Jurkat, Clone E6-1 (cell line): ENCODE measurements around the gene MRPL42.
"Not testable (repeated sequence)": the region's sequence is repeated elsewhere in the genome, so short reads cannot be mapped to it uniquely, and the experiment has no call there.

Experiments used
- DNase-seq: peaks from one replicate; pipeline ENCODE4 v3.0.0-alpha.2; 2011; ENCODE audit warnings: low read depth, low spot score
- H3K4me3 ChIP-seq: 2 replicates; pipeline ENCODE4 v1.5.1; 2011; ENCODE audit warnings: mild to moderate bottlenecking, low read length, control low read depth, moderate library complexity

The MRPL42 gene

DNA sequence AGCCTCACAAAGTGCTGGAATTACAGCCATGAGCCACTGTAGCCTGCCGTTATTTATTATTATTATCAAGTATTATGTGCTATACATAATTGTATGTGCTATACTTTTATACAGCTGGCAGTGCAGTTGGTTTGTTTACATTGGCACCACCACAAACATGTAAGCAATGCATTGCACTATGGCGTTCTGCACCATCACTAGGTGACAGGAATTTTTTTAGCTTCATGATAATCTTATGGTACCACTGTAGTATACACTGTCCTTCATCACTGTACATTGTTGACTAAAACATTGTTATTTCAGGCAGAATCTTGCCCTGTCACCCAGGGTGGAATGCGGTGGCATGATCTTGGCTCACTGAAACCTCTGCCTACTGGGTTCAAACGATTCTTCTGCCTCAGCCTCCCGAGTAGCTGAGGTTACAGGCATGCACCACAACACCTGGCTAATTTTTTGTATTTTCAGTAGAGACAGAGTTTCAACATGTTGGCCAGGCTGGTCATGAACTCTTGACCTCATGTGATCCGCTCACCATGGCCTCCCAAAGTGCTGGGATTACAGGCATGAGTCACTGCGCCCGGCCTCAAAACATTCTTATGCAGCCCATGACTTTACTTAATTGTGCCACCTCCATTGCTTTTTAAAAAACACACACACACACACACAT is 17.1 kb downstream of the MRPL42 start:
- no peak overlapping the region for H3K4me3 ChIP-seq
- no peak for DNase-seq

DNA sequence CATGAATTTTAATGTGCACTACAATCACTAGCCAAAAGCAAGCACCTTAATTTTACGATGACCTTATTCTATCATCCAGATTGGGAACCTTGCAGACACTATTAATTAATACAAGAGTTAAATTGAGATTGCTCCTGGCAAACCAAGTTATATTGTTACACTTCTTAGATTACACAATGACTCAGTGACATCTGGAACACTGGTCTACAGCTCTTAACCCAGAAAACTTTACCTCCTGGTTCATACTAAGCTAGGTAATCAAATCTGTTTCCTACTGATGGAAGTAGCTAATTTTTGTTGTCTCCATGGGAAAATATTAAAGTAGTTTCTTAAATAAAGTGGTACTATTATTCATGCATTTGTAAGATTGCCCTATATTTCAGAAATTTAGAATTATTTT is 25.5 kb downstream of the MRPL42 start:
- not testable (repeated sequence) for DNase-seq, H3K4me3 ChIP-seq

GRCh38 chr12:93494096-93494495 is 26.8 kb downstream of the MRPL42 start:
- H3K4me3 ChIP-seq, result no peak overlapping the region
- no peak for DNase-seq

DNA sequence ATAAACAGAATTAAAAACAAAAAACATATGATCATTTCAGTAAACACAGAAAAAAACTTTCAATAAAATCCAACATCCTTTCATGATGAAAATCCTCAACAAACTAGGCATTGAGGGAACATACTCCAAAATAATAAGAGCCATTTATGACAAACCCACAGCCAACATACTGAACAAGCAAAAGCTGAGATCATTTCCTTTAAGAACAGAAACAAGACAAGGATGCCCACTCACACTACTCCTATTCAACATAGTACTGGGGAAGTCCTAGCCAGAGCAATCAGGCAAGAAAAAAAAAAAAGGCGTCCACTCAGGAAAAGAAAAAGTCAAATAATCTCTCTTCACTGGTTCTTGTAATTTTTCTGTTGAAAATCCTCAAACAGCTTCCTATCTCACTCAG is 30.1 kb downstream of the MRPL42 start:
- no peak for DNase-seq
- no peak overlapping the region for H3K4me3 ChIP-seq

GRCh38 chr12:93498813-93499212 is 31.5 kb downstream of the MRPL42 start:
- not testable (repeated sequence) for H3K4me3 ChIP-seq, DNase-seq

GRCh38 chr12:93500201-93500600 is 32.9 kb downstream of the MRPL42 start:
- no peak for DNase-seq
- H3K4me3 ChIP-seq, result no peak overlapping the region

DNA sequence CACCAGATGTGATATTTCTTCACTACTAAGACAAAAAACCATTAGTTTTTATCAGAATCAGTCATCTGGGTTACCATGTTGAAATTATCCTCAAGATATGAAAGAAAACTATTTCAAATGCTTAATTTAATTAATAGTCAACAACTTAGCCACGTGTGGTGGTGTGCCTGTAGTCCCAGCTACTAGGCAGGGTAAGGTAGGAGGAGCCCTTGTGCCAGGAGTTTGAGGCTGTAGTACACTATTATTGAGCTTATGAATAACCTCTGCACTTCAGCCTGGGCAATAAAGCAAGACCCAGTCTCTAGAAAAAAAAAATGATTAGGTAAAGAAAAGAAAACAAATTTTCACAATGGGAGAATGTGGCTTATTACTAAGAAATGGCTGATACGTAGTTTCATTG is 33.4 kb downstream of the MRPL42 start:
- H3K4me3 ChIP-seq, result no peak overlapping the region
- no peak for DNase-seq

GRCh38 chr12:93502802-93503623 is 35.7 kb downstream of the MRPL42 start:
- H3K4me3 ChIP-seq, result no peak overlapping the region
- DNase-seq, result peak; percentile 33

GRCh38 chr12:93507165-93507564 is 39.9 kb downstream of the MRPL42 start:
- no peak for DNase-seq
- no peak overlapping the region for H3K4me3 ChIP-seq

GRCh38 chr12:93509506-93509905 is 42.2 kb downstream of the MRPL42 start:
- no peak for DNase-seq
- H3K4me3 ChIP-seq, result no peak overlapping the region

GRCh38 chr12:93514853-93515252 is 47.5 kb downstream of the MRPL42 start:
- no peak for DNase-seq
- H3K4me3 ChIP-seq, result no peak overlapping the region

DNA sequence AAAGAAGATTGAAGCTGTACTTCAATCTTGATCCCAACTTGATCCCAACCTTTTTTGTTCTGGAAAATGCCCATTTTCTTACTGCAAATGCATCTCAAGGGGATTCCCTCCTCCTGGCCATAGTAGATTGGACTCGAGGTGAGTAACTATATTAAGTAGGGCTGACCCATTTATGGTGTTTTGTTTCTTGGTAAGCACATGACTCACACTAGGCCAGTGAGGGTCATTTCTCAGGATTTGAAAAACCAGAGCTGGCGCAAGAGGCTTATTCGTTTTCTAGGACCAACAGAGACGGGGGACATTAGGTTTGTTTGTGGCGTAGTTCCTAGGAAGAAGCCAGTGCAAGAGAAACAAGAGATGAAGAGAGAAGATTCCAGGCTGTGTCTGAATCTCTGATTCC is 51.4 kb downstream of the MRPL42 start:
- DNase-seq, result no peak

GRCh38 chr12:93519859-93520258 is 52.5 kb downstream of the MRPL42 start:
- no peak for DNase-seq

More for the DNA sequence above, 51.4 kb downstream of the MRPL42 start:
- H3K4me3 ChIP-seq, result no peak overlapping the region

GRCh38 chr12:93520454-93520853 is 53.1 kb downstream of the MRPL42 start:
- H3K4me3 ChIP-seq, result no peak overlapping the region
- no peak for DNase-seq

More at GRCh38 chr12:93519859-93520258, 52.5 kb downstream of the MRPL42 start:
- H3K4me3 ChIP-seq, result no peak overlapping the region

GRCh38 chr12:93521225-93522080 is 54.1 kb downstream of the MRPL42 start:
- no peak overlapping the region for H3K4me3 ChIP-seq
- no peak for DNase-seq

GRCh38 chr12:93524386-93525133 is 57.2 kb downstream of the MRPL42 start:
- H3K4me3 ChIP-seq, result no peak overlapping the region
- DNase-seq, result no peak

GRCh38 chr12:93526786-93527428 is 59.6 kb downstream of the MRPL42 start:
- H3K4me3 ChIP-seq, result no peak overlapping the region
- DNase-seq, result no peak

GRCh38 chr12:93530358-93530757 is 63.0 kb downstream of the MRPL42 start:
- H3K4me3 ChIP-seq, result no peak overlapping the region
- peak; percentile 44 for DNase-seq

GRCh38 chr12:93533310-93533709 is 66.0 kb downstream of the MRPL42 start:
- DNase-seq, result no peak
- no peak overlapping the region for H3K4me3 ChIP-seq
